GM19351 (cell line): ENCODE data around the gene CRTC3.
"Not testable (repeated sequence)": the region's sequence is repeated elsewhere in the genome, so short reads cannot be mapped to it uniquely, and the experiment has no call there.

Experiments used
- ATAC-seq: cut with Tn5 transposase; IDR thresholded peaks from one replicate; pipeline ENCODE4 v1.9.1; 2021; ENCODE audit warnings: mild to moderate bottlenecking, moderate library complexity; ENCODE audit not compliant: unreplicated experiment

Gene CRTC3

DNA sequence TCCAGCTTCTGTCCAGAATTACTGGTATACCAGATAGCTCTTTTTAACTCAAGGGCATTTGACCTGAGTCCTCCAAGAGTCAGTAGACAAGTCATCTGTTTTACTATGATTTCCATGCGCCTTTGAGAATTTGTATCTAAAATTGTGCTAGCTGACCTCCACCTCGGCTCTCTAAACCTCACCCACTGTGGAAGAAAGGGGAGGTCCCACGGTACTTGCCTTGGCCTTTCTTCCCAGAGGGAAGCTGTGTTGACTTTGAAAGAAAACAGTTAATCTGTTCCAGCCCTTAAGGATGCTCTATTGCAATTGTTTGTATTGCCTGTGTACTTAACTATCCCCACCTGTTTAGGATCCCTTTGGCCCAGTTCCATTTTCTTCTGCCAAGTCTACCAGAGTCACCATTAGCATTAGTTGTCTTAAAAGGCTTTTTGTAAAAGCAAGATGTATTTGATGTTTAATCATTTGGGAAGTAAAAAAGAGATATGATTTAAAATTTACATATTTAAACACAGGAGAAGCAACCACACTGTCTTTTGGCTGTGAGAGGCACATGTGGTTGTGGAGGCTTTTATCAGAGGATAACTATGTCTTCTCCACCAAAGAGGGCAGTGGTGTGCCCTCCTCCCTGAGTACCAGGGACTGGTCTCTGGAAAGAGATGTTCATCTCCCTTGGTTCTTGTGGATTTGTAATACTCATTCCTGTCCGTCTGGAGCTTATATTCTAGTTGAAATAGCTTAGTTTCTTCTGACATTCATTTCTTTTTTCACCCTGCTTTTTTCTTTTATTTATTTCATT lies 88.8 kb downstream of the CRTC3 start:
- no peak for ATAC-seq

GRCh38 chr15:90619468-90619867 lies 89.7 kb downstream of the CRTC3 start:
- no peak for ATAC-seq

DNA sequence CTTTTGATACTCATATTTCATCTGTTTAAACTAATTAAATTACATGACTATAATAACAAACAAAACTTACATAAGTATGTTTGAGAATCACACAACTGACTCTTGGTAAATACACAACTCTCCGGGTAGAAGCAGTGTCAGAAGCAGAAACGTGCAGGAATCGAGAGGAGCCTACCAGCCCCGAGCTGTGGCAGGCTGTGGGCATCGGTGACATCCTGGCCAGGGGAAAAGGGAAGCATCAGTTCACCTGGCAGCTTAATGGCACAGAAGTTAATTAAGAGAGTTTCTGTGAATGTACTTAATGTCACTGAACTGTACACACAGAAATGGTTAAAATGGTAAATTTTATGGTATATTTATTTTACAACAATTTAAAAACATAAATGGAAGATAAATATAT lies 90.2 kb downstream of the CRTC3 start:
- no peak for ATAC-seq

DNA sequence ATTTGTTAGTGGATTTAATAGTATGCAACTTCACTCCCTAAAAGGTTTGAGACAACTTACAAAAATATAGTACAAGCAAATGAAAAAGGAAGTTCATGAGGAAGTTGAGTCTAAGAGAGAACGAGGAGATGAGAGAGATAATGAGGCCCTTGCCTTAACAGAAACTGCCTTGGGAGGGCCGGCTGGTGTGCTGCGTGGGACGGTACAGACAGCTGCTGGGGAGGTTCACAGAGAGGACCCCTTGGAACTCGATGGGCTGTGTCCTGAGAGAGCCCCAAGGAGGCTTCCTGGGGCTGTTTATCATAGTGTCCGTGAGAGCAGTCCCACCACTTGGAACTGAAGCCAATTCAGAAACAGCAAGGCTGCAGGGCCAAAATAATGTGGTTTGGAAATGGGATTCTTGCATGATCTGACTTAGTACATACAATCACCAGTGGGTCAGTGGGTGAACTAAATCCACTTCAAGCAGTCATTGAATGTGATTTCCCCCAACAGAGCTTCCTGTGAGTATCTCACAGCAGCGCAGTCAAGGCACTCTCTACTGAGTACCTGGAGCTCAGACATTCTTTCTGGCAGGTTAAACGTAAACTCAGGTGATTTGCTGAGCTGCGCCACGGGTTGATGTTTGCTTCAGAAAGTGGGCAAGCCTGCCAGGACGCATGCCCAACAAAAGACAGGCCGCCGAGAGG lies 90.8 kb downstream of the CRTC3 start:
- peak; percentile 95 for ATAC-seq

DNA sequence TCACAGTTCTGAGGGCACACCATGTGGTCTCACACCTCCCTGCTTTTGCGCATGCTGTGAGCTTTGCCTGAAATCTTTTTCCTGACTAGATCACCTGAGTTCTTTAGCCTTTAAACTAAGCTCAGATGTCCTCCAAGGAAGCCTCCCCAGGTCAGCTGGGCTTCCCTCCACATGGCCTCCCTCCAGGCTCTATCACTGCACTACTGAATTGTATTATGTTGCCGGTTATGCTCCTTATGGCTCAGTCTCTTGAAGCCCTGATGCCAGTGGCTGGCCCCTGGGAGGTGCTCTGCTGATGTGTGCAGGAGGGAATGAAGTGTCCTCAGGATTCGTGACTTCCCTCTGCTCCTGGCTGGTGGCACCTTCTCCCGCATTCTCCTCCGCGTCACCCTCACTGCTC lies 94.1 kb downstream of the CRTC3 start:
- no peak for ATAC-seq

DNA sequence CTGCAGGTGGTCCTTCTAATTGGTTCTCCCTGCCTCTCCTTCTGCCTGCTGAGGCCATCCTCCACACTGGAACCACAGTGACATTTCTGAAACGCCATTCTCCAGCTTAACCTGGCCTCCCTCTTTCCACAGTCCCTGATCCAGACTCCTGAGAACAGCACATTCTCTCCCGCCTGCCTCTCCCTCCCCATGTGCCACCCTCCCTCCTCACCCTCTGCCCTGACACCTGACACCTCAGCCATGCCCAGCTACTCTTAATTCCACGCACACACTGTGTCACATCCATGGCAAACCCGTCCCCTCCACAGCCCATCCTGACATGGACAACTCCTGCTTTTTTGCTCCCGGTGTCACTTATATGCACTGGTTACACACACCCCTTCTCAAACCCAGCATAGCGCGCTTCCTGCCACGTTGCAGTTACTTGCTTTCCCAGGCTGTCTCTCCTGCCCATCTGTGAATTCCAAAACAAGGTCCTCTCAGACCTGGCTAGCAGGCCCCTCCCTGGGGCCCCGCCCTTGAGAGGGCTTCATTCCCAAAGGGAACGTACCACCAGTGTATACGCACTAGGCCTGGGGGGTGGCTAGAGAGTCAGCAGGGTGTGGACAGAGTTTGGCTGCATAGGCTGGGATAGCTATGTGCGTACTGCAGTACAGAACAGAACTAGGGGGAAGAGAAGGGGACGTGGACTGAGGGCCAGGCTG lies 94.7 kb downstream of the CRTC3 start:
- no peak for ATAC-seq

- ATAC-seq = no peak
Measured at GRCh38 chr15:90625037-90625436, 95.3 kb downstream of the CRTC3 start.

DNA sequence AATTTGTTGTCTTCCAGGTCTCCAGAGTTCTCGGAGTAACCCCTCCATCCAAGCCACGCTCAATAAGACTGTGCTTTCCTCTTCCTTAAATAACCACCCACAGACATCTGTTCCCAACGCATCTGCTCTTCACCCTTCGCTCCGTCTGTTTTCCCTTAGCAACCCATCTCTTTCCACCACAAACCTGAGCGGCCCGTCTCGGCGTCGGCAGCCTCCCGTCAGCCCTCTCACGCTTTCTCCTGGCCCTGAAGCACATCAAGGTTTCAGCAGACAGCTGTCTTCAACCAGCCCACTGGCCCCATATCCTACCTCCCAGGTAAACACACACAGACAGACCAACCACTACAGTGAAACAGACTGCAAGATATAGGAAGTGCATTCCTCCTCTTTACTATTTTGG lies 99.5 kb downstream of the CRTC3 start:
- ATAC-seq = no peak

DNA sequence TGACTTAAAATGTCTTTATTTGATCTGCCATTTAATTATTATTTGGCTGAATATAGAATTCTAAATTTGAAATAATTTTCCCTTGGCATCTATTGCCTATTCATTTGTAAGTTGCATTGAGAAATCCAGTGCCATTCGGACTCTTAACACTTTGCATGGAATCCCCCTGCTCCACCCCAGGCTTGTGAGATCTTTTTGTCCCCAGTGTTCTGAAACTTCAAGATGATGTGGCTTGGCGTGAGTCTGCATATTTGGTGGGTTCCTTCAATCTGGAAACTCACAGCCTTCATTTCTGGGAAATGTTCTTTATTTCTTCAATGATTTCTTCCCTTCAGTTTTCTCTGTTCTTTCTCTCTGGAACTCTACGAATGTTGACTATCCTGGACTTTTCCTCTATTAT lies 103.6 kb downstream of the CRTC3 start:
- ATAC-seq = no peak

DNA sequence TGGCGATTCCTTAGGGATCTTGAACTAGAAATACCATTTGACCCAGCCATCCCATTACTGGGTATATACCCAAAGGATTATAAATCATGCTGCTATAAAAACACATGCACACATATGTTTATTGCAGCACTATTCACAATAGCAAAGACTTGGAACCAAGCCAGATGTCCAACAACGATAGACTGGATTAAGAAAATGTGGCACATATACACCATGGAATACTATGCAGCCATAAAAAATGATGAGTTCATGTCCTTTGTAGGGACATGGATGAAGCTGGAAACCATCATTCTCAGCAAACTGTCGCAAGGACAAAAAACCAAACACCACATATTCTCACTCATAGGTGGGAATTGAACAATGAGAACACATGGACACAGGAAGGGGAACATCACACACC lies 107.3 kb downstream of the CRTC3 start:
- not testable (repeated sequence) for ATAC-seq

DNA sequence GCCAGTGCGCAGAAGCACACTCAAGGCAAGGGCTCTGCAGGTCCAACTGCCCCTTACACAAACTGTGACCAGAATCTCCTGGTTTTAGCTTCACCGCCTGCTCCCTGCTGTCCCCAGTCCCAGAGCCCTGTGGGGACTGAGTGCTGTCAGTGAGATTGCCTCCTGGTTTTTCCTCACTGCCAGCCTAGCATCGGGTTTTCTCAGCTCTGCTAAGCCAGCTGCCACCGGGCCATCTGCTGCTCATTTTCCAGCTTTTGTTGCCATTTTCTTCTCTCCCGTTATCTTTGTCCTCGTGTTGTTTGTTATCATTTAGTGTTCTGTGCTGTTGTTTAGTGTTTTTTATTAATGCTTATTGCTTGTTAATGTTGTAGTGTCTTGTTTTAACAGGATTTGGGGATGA lies 108.0 kb downstream of the CRTC3 start:
- no peak for ATAC-seq

GRCh38 chr15:90638201-90638691 lies 108.5 kb downstream of the CRTC3 start:
- no peak for ATAC-seq

GRCh38 chr15:90638963-90639362 lies 109.2 kb downstream of the CRTC3 start:
- no peak for ATAC-seq

DNA sequence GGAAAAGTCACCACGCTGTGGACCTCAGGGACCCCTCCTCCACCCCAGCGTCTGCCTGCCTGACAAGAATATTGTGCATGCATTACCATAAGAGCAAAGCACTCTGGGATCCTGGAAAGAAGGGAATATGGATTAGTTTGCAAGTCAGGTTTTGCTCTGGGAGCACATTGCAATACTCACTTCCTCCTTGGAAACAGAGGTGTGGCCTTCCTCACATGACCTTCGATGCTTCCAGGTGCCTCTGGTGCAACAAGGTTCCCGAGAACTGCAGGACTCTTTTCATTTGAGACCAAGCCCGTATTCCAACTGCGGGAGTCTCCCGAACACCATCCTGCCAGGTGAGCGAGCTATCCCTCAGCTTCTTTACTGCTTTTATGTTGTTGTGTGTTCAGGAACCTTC lies 111.1 kb downstream of the CRTC3 start:
- no peak for ATAC-seq

- ATAC-seq = no peak
Measured at GRCh38 chr15:90641581-90642463, 112.1 kb downstream of the CRTC3 start.

- ATAC-seq = no peak
Measured at GRCh38 chr15:90642464-90643300, 113.0 kb downstream of the CRTC3 start.

DNA sequence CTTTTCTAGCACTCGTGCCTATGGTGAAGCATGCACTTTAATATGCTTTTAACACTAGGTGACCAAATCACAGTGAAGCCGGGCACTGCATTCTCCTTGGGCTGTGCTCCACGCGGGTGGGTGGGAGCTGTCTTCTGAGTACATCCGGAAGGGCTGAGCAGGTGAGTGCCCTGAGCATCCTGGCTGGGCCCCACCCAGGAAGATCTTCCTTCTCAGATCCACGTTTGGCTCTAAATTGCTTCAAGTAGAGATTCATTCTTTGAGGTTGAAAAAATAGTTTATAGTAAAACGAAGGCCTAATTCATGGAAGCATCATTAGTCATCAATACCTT lies 113.5 kb downstream of the CRTC3 start:
- no peak for ATAC-seq

DNA sequence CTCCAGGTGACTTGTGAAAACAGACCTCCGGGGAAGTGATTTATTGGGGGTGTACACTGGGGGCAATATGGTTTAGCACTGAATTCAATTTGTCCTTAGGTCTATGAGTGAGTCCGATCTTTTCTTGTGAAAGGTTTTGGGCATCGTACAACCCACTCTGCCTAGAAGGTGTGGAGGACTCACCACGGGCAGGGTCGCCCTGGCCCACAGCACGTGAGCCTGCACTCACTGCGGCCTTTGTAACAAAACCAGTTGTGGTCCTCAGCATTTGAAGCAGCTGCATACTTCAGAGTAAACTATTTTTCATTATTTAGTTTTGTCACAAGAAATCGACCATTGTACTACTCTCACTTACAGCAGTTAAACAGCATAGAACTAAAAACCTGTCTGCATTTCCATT lies 114.8 kb downstream of the CRTC3 start:
- no peak for ATAC-seq

DNA sequence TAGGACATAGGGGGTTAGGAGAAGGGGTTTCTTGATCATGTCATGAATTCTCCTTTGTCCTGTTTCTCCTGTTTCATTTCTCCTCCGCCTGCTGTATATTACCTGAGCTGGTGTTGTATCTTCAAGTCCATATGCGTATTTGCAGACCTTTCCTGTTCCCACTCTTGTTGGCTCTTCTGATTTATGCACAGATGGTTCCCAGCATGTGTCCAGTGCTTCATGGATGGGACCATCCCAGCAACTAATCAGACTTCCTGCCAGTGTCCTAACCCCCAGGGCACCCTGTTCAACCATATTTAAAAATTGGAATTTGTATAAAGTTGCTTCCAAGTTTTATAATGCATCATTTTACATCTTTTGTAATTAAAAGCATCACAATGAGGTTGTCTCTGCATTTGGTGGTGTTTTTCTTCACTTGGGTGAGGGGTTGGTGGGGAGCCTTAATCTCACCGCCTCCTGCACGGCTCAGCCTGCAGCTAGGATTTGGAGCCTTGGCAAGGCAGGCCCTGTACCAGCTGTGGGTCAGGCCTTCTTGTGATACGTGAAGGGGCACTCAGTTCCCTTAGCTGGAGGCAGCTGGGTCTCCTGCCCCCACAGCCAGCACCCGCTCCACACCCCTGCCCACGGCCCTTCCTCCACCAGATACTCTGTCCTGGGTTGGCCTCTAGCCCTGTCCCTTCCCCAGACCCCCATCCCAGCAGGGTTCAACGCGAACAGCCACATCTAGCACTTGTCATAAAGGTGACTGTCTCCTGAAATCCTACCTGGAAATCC lies 115.4 kb downstream of the CRTC3 start:
- no peak for ATAC-seq
